ENCODE results near the gene BPI.
"Not testable (repeated sequence)": the region's sequence is repeated elsewhere in the genome, so short reads cannot be mapped to it uniquely, and the experiment has no call there.

Gene BPI

DNA sequence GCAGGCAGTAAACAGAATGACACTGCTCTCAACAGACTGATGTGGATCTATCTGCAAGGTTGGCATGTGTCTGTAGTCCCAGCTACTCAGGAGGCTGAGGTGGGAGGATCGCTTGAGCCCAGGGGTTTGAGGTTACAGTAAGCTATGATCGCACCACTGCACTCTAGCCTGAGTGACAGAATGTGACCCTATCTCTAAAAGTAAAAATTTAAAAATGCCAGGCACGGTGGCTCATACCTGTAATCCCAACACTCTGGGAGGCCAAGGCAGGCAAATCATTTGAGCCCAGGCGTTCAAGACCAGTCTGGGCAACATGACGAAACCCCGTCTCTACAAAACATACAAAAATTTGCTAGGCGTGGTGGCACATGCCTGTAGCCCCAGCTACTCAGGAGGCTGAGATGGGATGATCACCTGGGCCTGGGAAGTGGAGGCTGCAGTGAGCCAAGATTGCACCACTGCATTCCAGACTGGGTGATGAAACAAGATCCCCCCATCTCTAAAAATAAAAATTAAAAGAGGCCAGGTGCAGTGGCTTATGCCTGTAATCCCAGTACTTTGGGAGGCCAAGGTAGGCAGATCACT lies 19.8 kb upstream of the BPI start:
- not testable (repeated sequence) for H3K9me3 Mint-ChIP-seq; H3K27ac Mint-ChIP-seq; H3K36me3 Mint-ChIP-seq (ENCODE audit: insufficient read depth); H3K4me1 Mint-ChIP-seq (ENCODE audit: low read depth in 2 of 2); DNase-seq; H3K4me3 Mint-ChIP-seq; ATAC-seq (replicated peaks)
- H3K27me3 Mint-ChIP-seq, result peaks cover 35 to 44% of the 10 kb centered on the region in 2 donors

DNA sequence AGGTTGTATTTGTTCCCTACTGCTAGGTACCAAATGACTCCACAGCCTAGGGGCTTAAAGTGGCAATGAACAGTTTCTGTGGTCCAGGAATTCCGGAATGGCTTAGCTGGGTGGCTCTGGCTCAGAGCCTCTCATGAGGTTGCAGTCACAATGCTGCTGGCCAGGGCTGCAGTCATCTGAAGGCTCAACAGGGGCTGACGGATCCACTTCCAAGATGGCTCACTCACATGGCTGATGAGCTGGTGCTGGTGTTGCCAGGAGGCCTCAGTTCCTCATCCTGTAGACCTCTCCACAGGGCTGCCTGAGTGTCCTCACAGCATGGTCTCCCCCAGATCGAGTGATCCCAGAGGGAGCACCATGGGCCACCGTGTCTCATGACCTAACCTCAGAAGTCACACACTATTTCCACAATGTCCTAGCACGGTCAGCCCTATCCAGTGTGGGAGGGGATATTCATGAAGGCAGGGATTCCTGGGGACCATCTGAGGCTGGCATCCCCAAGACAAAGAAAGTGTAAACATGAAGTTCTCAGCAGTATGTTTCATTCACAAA lies 19.0 kb upstream of the BPI start:
- Mint-ChIP-seq H3K36me3 (ENCODE audit: insufficient read depth) (peaks cover 2% of the 10 kb centered on the region), H3K27ac (no peak overlapping the region), H3K9me3 (no peaks in the 10 kb centered on the region), H3K4me3 (no peak overlapping the region), H3K4me1 (ENCODE audit: low read depth in 2 of 2) (peaks cover 0 to 4% of the 10 kb centered on the region in 2 donors), H3K27me3 (peaks cover 37 to 46% of the 10 kb centered on the region in 2 donors)
- ATAC-seq (replicated peaks) (no peak), DNase-seq (no peak)

DNA sequence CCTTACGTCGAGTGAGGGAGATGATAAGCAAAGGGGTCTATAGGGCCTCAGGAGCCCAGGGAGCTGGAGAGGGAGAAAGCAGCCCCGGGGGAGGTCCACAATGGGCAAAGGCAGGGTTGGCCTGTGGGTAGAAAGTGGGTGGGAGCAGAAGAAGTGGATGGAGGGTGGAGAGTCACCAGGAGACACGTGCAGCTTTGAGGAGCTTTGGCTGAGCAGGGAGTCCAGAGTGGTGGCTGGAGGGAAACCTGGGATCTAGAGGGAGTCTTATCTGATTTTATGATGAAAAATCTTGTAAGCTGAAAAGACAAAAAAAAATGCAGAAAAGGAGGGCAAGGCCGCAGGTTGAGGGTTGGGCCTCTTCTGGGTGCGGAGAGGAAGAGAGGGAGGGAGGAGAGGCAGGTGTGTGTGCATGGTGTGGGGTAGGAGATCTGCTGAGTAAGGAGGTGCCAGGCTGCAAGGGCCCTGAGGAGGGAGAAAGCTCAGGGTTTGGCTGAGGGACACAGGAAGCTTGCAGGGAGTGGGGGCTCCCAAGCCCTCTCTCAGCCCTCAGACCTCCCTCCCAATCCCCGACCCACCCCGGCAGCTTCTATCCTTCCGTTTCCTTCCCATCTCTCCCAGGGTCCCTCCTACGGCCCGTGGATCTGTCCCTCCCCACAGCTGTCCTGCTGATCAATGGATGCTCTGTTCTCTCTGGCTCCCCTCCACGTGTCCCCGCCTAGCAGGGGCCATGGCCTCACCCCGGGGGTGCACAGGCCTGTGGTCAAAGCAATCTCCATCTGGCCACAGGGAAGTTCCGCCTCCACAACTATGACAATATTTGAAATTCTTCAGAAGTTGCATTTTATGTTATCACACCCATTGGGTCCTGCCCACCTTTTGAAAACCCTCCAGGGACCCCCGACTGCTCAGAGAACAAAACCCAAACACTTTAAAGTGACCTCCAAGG lies 17.1 kb upstream of the BPI start:
- Mint-ChIP-seq H3K27me3 (peaks cover 46 to 63% of the 10 kb centered on the region in 2 donors), H3K9me3 (no peaks in the 10 kb centered on the region), H3K36me3 (ENCODE audit: insufficient read depth) (peaks cover 2% of the 10 kb centered on the region), H3K4me3 (no peak overlapping the region), H3K4me1 (ENCODE audit: low read depth in 2 of 2) (peaks cover 0 to 4% of the 10 kb centered on the region in 2 donors), H3K27ac (no peak overlapping the region)
- DNase-seq, result no peak
- no peak for ATAC-seq (replicated peaks)

DNA sequence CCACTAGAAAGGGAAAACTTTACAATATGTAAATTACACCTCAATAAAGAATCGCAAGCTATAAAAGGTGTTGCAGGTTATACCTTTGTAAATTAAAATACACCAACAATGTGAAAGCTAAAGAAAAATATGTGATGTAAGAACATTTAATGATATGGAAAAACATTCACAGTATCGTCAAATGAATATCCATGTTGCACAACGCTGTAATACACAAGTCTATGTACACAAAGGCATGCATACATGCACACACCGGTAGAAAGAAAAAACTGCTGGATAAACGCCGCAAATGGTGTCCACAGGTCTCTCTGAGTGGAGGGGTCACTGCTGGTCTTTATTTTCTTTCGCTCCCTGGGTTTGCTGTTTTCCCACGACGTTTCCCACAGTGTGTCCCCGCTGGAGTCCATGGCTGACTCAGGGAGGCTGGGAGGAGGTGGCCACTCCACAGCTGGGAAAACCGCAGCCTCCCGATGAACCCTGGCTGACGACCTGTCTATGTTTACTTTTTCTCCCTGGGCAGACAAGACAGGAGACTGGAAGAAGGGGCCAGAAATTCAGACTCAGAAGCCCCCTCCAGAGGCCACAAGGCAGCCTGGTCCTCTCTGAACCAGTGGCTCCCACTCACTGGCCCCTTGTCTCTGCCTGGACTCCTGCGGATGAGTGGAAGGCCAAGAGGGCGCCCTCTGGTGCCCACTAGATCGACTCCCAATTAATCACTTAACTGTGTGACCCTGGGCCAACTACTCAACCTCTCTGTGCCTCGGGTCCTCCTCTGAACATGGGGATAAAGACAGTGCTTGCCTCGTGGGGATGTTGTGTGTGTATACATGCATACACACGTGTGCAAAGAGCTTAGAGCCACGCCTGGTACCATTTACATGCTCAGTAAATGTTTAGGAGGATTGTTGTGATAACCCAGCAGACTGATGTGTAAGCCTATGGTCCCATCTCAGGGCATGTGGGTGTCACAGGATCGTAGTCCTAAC lies 12.8 kb upstream of the BPI start:
- Mint-ChIP-seq H3K4me1 (ENCODE audit: low read depth in 2 of 2) (peaks cover 3 to 4% of the 10 kb centered on the region in 2 donors), H3K4me3 (no peak overlapping the region), H3K27me3 (peaks cover 56 to 91% of the 10 kb centered on the region in 2 donors), H3K27ac (no peak overlapping the region), H3K36me3 (ENCODE audit: insufficient read depth) (peaks cover 2% of the 10 kb centered on the region), H3K9me3 (no peaks in the 10 kb centered on the region)
- DNase-seq, result no peak
- ATAC-seq (replicated peaks), result no peak

DNA sequence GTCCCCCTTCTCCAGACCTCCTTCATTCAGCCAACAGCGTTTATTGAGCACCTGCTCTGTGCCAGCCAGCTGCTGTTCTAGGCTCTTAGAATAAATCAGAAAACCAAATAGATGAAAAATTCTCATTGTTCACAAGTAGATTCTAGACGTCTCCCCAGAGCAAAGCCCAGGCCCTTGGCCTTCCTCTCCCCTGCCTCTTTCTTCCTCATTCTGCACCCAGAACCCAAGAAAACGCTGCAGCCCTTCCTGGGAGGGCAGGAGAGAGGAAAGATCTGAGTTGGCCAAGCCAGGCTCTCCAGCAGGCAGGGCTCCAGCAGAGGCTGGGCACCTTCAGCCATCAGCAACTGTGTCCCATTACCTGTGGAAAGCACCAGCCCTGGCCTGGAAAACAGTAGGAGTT lies 12.0 kb upstream of the BPI start:
- peaks cover 47 to 87% of the 10 kb centered on the region in 2 donors for H3K27me3 Mint-ChIP-seq
- H3K36me3 Mint-ChIP-seq (ENCODE audit: insufficient read depth), result no peaks in the 10 kb centered on the region
- no peak for ATAC-seq (replicated peaks)
- peaks cover 3 to 4% of the 10 kb centered on the region in 2 donors for H3K4me1 Mint-ChIP-seq (ENCODE audit: low read depth in 2 of 2)
- H3K9me3 Mint-ChIP-seq, result no peaks in the 10 kb centered on the region
- no peak overlapping the region for H3K4me3 Mint-ChIP-seq
- H3K27ac Mint-ChIP-seq, result no peak overlapping the region
- DNase-seq, result no peak

DNA sequence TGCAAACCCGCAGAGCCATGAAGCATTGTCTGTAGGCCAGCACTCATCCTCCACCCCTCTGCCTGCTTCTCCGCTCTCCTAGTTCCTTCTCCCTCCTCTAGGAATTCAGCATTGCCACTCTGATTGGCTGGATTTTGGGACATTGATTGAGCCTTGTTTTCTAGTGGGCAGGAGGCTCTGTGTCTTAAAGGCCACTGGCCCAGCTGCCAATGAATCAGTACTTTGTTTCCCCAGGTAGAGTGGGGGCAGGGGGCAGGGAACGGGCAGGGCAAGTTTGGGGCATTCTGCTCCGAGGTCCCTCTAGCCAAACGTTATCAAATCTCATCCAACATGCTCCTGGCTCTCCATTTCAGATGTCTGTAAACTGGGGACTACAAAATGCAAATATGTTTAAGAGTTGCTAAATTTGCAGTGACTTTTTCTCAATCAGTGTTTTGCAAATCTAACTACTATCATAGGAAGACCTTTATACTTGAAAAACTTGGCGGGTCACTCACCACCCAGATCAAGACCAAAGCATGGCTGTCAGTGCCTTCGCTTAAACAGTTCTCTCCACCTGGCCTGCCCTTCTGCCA lies 10.4 kb upstream of the BPI start:
- DNase-seq (no peak), ATAC-seq (replicated peaks) (no peak)
- Mint-ChIP-seq H3K4me1 (ENCODE audit: low read depth in 2 of 2) (peaks cover 0 to 3% of the 10 kb centered on the region in 2 donors), H3K4me3 (no peak overlapping the region), H3K36me3 (ENCODE audit: insufficient read depth) (no peaks in the 10 kb centered on the region), H3K27ac (no peak overlapping the region), H3K9me3 (no peaks in the 10 kb centered on the region), H3K27me3 (peaks cover 35 to 72% of the 10 kb centered on the region in 2 donors)

DNA sequence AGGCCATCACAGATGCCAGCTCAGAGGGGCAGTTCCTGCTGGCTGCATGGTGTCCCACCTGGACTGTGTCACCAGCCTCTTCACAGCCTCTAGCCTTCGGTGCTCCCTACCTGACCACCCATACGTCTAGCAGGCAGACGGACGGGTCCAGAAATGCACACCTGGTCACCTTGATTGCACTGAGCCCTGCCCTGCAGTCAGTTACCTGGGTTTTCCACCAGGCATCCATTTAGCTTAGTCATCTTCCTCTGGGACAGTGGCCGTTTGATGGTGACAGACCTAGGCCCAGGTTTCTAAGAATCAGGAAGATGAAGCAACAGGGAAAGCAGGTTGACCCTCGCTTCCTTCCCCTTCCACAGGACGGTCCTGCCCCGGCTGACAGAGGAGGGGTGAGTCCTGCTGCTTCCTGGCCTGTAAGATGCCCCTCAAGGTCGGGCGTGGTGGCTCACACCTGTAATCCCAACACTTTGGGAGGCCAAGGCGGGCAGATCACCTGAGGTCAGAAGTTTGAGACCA lies 9.8 kb upstream of the BPI start:
- Mint-ChIP-seq H3K27ac (no peak overlapping the region), H3K36me3 (ENCODE audit: insufficient read depth) (no peaks in the 10 kb centered on the region), H3K27me3 (peaks cover 30 to 72% of the 10 kb centered on the region in 2 donors), H3K9me3 (no peaks in the 10 kb centered on the region), H3K4me3 (no peak overlapping the region), H3K4me1 (ENCODE audit: low read depth in 2 of 2) (peaks cover 0 to 3% of the 10 kb centered on the region in 2 donors)
- DNase-seq (no peak), ATAC-seq (replicated peaks) (no peak)

DNA sequence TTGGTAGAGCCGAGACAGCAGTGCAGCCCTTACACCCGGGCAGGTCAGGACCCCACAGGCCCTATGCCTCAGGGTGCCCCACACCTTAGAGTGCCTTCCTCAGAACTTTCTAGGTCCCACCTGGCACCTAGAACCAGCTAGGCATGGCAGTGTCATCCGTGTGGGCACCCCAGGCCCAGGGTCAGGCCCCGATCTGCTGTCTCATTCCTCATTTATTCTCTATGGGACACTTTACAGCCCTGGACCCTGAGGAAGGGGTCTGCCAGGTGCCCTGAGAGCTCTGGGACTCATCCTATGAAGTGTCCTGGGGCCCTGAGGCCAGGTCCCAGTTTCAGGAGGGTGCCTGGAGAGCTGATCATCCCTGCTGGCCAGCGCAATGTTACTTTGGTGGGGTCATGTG lies 8.1 kb upstream of the BPI start:
- peaks cover 0 to 3% of the 10 kb centered on the region in 2 donors for H3K4me1 Mint-ChIP-seq (ENCODE audit: low read depth in 2 of 2)
- DNase-seq (no peak), ATAC-seq (replicated peaks) (no peak)
- H3K9me3 Mint-ChIP-seq, result no peaks in the 10 kb centered on the region
- no peak overlapping the region for H3K27ac Mint-ChIP-seq
- H3K4me3 Mint-ChIP-seq, result no peak overlapping the region
- H3K27me3 Mint-ChIP-seq, result peaks cover 32 to 76% of the 10 kb centered on the region in 2 donors
- H3K36me3 Mint-ChIP-seq (ENCODE audit: insufficient read depth), result no peaks in the 10 kb centered on the region

DNA sequence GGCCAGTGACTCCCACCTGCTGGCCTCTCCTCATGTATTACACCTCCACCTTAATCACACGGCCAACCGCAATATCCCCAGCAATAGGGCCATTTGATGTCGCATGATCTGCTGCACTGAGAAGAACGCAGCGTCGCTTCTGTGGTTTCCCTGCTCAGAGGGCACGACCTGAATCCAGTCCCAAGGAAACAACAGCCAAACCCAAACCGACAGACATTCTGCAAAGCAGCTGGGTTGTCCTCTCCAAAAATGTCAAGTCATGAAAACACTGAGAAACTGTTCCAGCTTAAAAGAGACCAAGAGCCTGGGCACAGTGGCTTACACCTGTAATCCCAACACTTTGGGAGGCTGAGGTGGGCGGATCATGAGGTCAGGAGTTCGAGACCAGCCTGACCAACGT lies 7.5 kb upstream of the BPI start:
- H3K27me3 Mint-ChIP-seq, result peaks cover 32 to 76% of the 10 kb centered on the region in 2 donors
- ATAC-seq (replicated peaks) (no peak), DNase-seq (no peak)
- H3K36me3 Mint-ChIP-seq (ENCODE audit: insufficient read depth), result no peaks in the 10 kb centered on the region
- no peak overlapping the region for H3K27ac Mint-ChIP-seq
- H3K4me3 Mint-ChIP-seq, result no peak overlapping the region
- H3K4me1 Mint-ChIP-seq (ENCODE audit: low read depth in 2 of 2), result peaks cover 0 to 3% of the 10 kb centered on the region in 2 donors
- no peaks in the 10 kb centered on the region for H3K9me3 Mint-ChIP-seq

DNA sequence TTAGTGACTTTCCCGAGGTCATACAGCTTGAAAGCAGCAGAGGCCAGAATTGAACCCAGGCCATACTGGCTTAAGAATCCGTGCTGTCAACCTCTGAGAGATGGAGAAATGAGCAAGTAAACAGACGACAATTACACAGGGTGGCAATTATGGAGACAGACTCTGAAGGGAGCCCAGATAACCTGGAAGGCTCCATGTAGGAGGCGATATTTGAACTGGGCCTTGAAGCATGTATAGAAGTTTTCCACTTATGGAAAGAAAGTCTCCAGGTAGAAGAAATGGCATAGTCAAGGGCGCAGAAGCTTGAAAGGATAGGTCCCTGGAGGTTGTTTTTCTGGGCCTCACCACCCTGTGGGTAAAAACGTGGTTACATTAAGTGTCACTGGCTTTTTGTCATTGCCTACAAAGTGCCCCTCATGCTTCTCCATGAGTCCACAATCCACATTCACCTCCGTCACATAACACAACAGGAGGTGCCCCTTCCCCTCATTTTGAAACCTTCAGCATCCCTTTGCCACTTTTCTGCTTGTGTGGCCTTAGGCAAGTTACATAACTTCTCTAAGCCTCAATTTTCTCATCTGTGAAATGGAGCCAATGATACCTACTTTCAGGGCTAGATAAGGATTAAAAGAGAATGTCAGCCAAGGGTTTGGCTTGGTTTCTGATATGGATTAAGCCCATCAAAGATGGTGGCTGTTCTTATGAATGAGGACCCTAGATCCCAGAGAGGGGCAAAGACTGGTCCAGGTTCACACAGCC lies 5.9 kb upstream of the BPI start:
- Mint-ChIP-seq H3K36me3 (ENCODE audit: insufficient read depth) (no peaks in the 10 kb centered on the region), H3K4me1 (ENCODE audit: low read depth in 2 of 2) (peaks cover 0 to 2% of the 10 kb centered on the region in 2 donors), H3K4me3 (no peak overlapping the region), H3K27ac (no peak overlapping the region), H3K9me3 (no peaks in the 10 kb centered on the region), H3K27me3 (peaks cover 33 to 76% of the 10 kb centered on the region in 2 donors)
- DNase-seq (no peak), ATAC-seq (replicated peaks) (no peak)

DNA sequence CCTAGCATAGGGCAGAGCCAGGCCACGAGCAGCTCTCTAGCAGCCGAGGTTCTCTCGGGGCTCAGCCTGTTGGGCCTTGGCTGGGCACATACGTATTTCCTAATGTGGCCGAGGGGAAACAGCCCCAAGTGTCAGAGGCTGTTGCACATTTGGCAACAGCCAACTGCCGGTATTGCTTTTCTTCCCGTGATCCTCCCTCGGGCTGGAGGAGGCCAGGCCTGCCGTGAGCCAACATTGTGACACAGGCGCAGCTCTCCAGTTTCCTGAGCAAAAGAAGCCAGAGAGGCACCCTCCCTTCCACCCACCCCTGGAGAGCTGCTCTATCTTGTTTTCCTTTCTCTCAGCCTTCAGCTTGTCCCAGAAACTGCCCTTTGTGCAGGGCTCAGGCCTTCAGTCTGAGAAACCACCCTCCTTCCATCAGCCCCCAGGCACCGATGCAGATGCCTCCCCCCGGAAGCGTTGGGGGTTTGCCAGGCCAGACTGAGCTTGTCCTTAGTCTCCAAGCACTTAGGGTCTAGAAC lies 5.1 kb upstream of the BPI start:
- H3K9me3 Mint-ChIP-seq, result no peaks in the 10 kb centered on the region
- peaks cover 33 to 76% of the 10 kb centered on the region in 2 donors for H3K27me3 Mint-ChIP-seq
- DNase-seq (no peak), ATAC-seq (replicated peaks) (no peak)
- no peak overlapping the region for H3K4me3 Mint-ChIP-seq
- no peak overlapping the region for H3K27ac Mint-ChIP-seq
- no peaks in the 10 kb centered on the region for H3K36me3 Mint-ChIP-seq (ENCODE audit: insufficient read depth)
- H3K4me1 Mint-ChIP-seq (ENCODE audit: low read depth in 2 of 2), result peaks cover 5 to 7% of the 10 kb centered on the region in 2 donors

DNA sequence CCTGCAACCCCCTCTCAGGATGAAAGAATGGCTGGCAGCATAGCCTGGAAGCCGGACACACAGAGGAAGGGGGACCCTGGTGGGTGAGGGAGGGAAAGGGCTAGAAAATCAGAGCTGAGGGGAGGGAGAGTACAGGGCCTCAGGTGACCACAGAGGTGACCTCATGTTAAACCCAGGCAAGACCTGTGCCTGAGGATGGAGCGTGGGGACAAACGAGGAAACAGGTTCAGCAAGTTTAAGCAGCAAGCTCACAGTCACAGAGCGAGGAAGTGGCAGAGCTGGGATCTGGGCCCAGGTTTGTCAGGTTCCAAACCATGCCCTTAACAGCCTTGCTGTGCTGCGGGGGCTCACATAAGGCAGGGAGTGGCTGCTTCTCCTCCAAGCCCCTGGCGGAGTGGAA lies 4.0 kb upstream of the BPI start:
- ATAC-seq (replicated peaks), result no peak
- H3K9me3 Mint-ChIP-seq, result no peaks in the 10 kb centered on the region
- no peak overlapping the region for H3K27ac Mint-ChIP-seq
- DNase-seq, result no peak
- H3K27me3 Mint-ChIP-seq, result peaks cover 44 to 76% of the 10 kb centered on the region in 2 donors
- no peaks in the 10 kb centered on the region for H3K36me3 Mint-ChIP-seq (ENCODE audit: insufficient read depth)
- H3K4me1 Mint-ChIP-seq (ENCODE audit: low read depth in 2 of 2), result peaks cover 13 to 16% of the 10 kb centered on the region in 2 donors
- H3K4me3 Mint-ChIP-seq, result no peak overlapping the region
